Ectodermal cell (in vitro differentiated cells): ENCODE measurements around the gene INSC.

ENCODE experiments used
- H3K27ac ChIP-seq: 2 replicates; pipeline ENCODE4 v1.7.0; 2013; ENCODE audit warnings: mild to moderate bottlenecking, low read depth, low read length; ENCODE audit not compliant: insufficient read depth, poor library complexity, severe bottlenecking
- H3K27me3 ChIP-seq: 2 replicates; pipeline ENCODE4 v1.7.0; 2013; ENCODE audit warnings: mild to moderate bottlenecking, low read length; ENCODE audit not compliant: insufficient read depth, control insufficient read depth, poor library complexity, severe bottlenecking
- H3K36me3 ChIP-seq: one replicate; pipeline ENCODE4 v1.7.0; 2013; ENCODE audit warnings: low read length; ENCODE audit not compliant: control insufficient read depth, insufficient read depth
- H3K4me1 ChIP-seq: one replicate; pipeline ENCODE4 v1.7.0; 2013; ENCODE audit warnings: low read length; ENCODE audit not compliant: control insufficient read depth, insufficient read depth
- H3K4me3 ChIP-seq: 2 replicates; pipeline ENCODE4 v1.7.0; 2013; ENCODE audit warnings: low read depth, low read length, control low read depth; ENCODE audit not compliant: insufficient read depth
- H3K9me3 ChIP-seq: 2 replicates; pipeline ENCODE4 v1.7.0; 2013; ENCODE audit warnings: mild to moderate bottlenecking, low read length, moderate library complexity; ENCODE audit not compliant: control insufficient read depth
- WGBS, 2 experiments: methylation state at CpG; one replicate each; pipeline ENCODE4 v1.1.7; 2013; ENCODE audit warnings: missing lambda C conversion rate in 2 of 2; 5-methylcytosine and 5-hydroxymethylcytosine counted together

Gene INSC

DNA sequence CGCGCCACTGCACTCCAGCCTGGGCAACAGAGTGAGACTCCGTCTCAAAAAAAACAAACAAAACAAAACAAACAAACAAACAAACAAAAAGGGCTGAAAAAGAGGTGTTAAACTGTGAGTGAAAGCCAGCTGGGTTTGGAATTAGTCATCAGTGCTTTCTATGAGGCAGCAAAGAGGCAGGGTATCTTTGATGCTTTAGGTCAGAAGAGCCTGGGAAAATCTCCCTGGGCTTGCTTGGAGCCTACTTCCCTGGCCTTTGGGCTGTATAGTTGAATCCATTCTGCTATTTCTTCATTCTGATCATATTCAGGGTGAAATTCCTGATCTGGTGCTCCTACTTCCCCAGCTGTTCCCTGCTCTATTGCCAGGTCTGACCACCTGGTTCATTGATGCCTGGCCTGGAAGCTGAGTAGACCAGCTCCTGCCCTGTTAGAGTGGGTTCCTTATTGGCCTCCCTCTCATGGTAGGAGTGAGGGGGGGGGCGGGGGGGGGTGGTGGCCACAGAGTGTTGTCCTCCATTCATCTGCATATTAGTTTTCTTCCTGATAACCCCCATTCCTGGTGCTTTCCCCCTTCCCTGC, 65.6 kb downstream of the INSC start:
- no peak overlapping the region for H3K4me3 ChIP-seq
- H3K27me3 ChIP-seq: no peaks in the 10 kb centered on the region
- H3K27ac ChIP-seq: no peak overlapping the region
- no peaks in the 10 kb centered on the region for H3K36me3 ChIP-seq
- WGBS, 2 experiments: 97% methylated on average over 3 of the region's 4 CpGs; no CpG with 5 or more reads in 1 of the 2 experiments
- H3K9me3 ChIP-seq: no peaks in the 10 kb centered on the region
- no peaks in the 10 kb centered on the region for H3K4me1 ChIP-seq

GRCh38 chr11:15182372-15182771, 67.6 kb downstream of the INSC start:
- H3K36me3 ChIP-seq: no peaks in the 10 kb centered on the region
- no peaks in the 10 kb centered on the region for H3K4me1 ChIP-seq
- H3K27ac ChIP-seq: no peak overlapping the region
- WGBS, 2 experiments: 68 to 81% methylated on average over 1 of the region's 1 CpG
- H3K9me3 ChIP-seq: no peaks in the 10 kb centered on the region
- no peak overlapping the region for H3K4me3 ChIP-seq
- H3K27me3 ChIP-seq: no peaks in the 10 kb centered on the region

DNA sequence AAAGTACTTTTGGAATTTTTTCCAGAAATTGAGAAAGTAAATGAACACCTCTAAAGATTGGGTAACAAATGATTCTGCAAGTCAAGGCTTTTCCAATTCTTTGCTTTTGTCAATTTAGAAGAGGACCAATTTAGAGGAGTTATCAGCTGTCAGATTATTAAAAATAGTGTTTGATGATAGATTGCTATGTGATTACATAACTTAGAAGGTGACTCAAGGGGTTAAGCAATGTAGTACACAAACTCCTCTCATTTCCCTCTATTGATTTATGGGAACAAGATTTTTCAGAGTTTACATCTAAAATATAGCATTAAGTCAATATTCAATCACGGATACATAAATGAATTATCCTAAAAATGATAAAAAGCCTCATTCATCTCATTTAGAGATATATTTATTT, 70.3 kb downstream of the INSC start:
- Histone ChIP-seq H3K36me3 (no peaks in the 10 kb centered on the region), H3K4me1 (no peaks in the 10 kb centered on the region), H3K27me3 (no peaks in the 10 kb centered on the region), H3K4me3 (no peak overlapping the region), H3K27ac (no peak overlapping the region), H3K9me3 (no peaks in the 10 kb centered on the region)
- no CpG with 5 or more reads among the region's 1 CpG for WGBS, 2 experiments

DNA sequence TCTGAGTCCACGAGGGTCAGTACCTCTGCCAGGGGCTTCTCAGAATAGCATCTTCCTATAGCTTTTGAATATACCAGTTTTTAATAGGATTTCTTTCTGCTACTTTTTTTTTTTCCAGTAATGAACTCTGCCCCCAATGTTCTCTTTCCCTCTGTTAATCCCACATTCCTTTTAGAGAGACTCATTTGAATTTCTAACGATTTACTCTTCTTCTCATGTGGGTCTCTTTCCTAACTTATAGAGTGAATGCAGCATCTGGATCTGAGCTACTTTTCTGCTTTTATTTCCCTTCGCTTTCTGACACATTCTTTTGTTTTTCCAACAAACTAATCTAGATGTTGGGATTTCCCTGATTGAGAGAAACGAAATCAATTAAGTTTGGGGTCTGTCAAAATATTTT, 71.4 kb downstream of the INSC start:
- Histone ChIP-seq H3K36me3 (no peaks in the 10 kb centered on the region), H3K9me3 (no peaks in the 10 kb centered on the region), H3K4me3 (no peak overlapping the region), H3K27me3 (no peaks in the 10 kb centered on the region), H3K4me1 (no peaks in the 10 kb centered on the region), H3K27ac (no peak overlapping the region)
- 75 to 81% methylated on average over 3 to 4 of the region's 4 CpGs for WGBS, 2 experiments

DNA sequence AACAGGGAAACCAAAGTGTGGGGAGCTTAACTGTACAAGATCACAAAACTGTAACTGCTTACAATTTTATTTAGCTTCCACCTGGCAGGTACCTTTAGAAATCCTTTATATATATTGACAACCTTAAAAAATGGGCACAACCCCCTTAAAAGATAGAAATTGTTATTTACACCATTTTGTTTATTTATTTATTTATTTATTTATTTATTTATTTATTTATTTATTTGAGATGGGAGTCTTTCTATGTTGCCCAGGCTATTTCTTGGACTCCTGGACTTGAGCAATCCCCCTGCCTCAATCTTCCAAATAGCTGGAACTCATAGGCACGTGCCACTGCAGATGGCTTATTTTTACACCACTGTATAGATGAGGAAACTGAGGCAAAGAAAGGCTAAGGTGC, 74.5 kb downstream of the INSC start:
- no peak overlapping the region for H3K27ac ChIP-seq
- H3K27me3 ChIP-seq: no peaks in the 10 kb centered on the region
- 94 to 100% methylated on average over 1 of the region's 1 CpG for WGBS, 2 experiments
- H3K4me1 ChIP-seq: no peaks in the 10 kb centered on the region
- H3K4me3 ChIP-seq: no peak overlapping the region
- H3K9me3 ChIP-seq: no peaks in the 10 kb centered on the region
- H3K36me3 ChIP-seq: no peaks in the 10 kb centered on the region

GRCh38 chr11:15189641-15190365, 75.1 kb downstream of the INSC start:
- 85 to 94% methylated on average over 3 of the region's 3 CpGs for WGBS, 2 experiments
- no peak overlapping the region for H3K4me3 ChIP-seq
- no peaks in the 10 kb centered on the region for H3K27me3 ChIP-seq
- H3K9me3 ChIP-seq: no peaks in the 10 kb centered on the region
- H3K4me1 ChIP-seq: no peaks in the 10 kb centered on the region
- no peaks in the 10 kb centered on the region for H3K36me3 ChIP-seq
- no peak overlapping the region for H3K27ac ChIP-seq

- 93 to 94% methylated on average over 2 of the region's 3 CpGs for WGBS, 2 experiments
These were observed 75.9 kb downstream of the INSC start for GRCh38 chr11:15190611-15191010.

GRCh38 chr11:15192005-15192556, 77.4 kb downstream of the INSC start:
- H3K4me1 ChIP-seq: no peaks in the 10 kb centered on the region
- H3K27ac ChIP-seq: no peak overlapping the region
- H3K4me3 ChIP-seq: no peak overlapping the region
- WGBS, 2 experiments: 75% methylated on average over 1 of the region's 1 CpG; no CpG with 5 or more reads in 1 of the 2 experiments
- H3K27me3 ChIP-seq: no peaks in the 10 kb centered on the region
- H3K36me3 ChIP-seq: no peaks in the 10 kb centered on the region
- no peaks in the 10 kb centered on the region for H3K9me3 ChIP-seq

More at GRCh38 chr11:15190611-15191010, 75.9 kb downstream of the INSC start:
- no peaks in the 10 kb centered on the region for H3K27me3 ChIP-seq
- H3K27ac ChIP-seq: no peak overlapping the region
- H3K9me3 ChIP-seq: no peaks in the 10 kb centered on the region
- no peak overlapping the region for H3K4me3 ChIP-seq
- H3K36me3 ChIP-seq: no peaks in the 10 kb centered on the region
- no peaks in the 10 kb centered on the region for H3K4me1 ChIP-seq

DNA sequence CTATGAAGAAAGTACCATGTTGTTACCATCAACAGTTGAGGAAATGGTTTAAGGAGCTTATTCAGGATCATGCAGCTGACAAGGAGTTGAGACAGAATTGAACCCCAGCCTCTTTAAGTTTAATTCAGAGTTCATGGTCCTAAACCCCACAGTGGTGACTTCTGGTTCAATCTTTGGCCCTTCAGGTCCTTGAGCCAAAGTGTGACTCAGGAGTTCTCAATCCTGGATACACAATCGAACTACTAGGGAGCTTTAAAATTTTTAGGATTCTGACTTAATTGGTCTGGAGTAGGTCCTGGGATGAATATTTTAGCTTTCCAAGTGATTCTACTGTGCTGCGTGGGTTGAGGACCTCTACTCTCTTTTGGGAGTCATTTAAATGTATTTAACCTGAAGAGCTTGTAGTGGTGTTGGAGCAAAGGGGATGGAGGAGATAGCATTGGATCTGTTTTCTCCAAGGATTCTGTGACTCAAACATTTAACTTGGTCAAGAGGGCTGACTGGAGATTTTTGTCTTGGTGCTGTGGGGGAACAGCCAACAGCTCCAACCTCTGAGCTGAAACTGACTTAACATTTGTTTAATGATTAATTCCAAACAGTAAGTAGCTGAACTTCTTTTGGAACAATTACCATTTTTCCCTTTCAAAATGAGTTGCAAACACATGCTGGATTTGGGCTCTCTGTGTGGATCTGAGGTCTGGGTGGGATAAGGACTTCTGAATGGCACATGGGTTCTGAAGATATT, 80.1 kb downstream of the INSC start:
- Histone ChIP-seq H3K27me3 (no peaks in the 10 kb centered on the region), H3K27ac (no peak overlapping the region), H3K4me1 (no peaks in the 10 kb centered on the region), H3K9me3 (no peaks in the 10 kb centered on the region), H3K4me3 (no peak overlapping the region), H3K36me3 (no peaks in the 10 kb centered on the region)
- WGBS, 2 experiments: 96 to 99% methylated on average over 2 of the region's 2 CpGs
